AG09309 (cell line): ENCODE data around the gene PCAT6.

ENCODE experiments used
- DNase-seq: peaks from one replicate; pipeline ENCODE4 v3.0.0-alpha.2; 2010; ENCODE audit warnings: low read depth
- H3K4me3 ChIP-seq: 2 replicates; pipeline ENCODE4 v1.5.1; 2011; ENCODE audit warnings: mild to moderate bottlenecking, low read depth, low read length, moderate library complexity; ENCODE audit not compliant: control insufficient read depth
- CTCF ChIP-seq: IDR thresholded peaks from 2 replicates; pipeline ENCODE4 v1.5.1; 2011; ENCODE audit warnings: mild to moderate bottlenecking, low read depth, low read length, inconsistent platforms; ENCODE audit not compliant: insufficient read depth, control insufficient read depth; ENCODE audit errors: missing control alignments

Gene PCAT6

GRCh38 chr1:202801175-202801574, 9.6 kb upstream of the PCAT6 start:
- no peak overlapping the region for H3K4me3 ChIP-seq
- no peak for TF ChIP-seq CTCF
- DNase-seq, result no peak

GRCh38 chr1:202802034-202802433, 8.7 kb upstream of the PCAT6 start:
- no peak for DNase-seq
- TF ChIP-seq CTCF, result no peak
- H3K4me3 ChIP-seq, result no peak overlapping the region

GRCh38 chr1:202802998-202803932, 7.5 kb upstream of the PCAT6 start:
- DNase-seq, result no peak
- no peak for TF ChIP-seq CTCF
- H3K4me3 ChIP-seq, result no peak overlapping the region

GRCh38 chr1:202804126-202804525, 6.6 kb upstream of the PCAT6 start:
- no peak for DNase-seq
- H3K4me3 ChIP-seq, result no peak overlapping the region
- no peak for TF ChIP-seq CTCF

- peak overlapping the region; percentile 96 for H3K4me3 ChIP-seq
- TF ChIP-seq CTCF, result no peak
- DNase-seq, result no peak
These were observed 4.6 kb upstream of the PCAT6 start for GRCh38 chr1:202805886-202806844.

GRCh38 chr1:202806845-202807450, 3.8 kb upstream of the PCAT6 start:
- no peak for DNase-seq
- no peak for TF ChIP-seq CTCF
- H3K4me3 ChIP-seq, result peak overlapping the region; percentile 96
